COR-L47 (cell line): ENCODE results near the gene C1orf232.

Experiments
- DNase-seq: peaks from one replicate; lab custom pipeline; 2025; lab: John Stamatoyannopoulos, UW

Gene C1orf232

DNA sequence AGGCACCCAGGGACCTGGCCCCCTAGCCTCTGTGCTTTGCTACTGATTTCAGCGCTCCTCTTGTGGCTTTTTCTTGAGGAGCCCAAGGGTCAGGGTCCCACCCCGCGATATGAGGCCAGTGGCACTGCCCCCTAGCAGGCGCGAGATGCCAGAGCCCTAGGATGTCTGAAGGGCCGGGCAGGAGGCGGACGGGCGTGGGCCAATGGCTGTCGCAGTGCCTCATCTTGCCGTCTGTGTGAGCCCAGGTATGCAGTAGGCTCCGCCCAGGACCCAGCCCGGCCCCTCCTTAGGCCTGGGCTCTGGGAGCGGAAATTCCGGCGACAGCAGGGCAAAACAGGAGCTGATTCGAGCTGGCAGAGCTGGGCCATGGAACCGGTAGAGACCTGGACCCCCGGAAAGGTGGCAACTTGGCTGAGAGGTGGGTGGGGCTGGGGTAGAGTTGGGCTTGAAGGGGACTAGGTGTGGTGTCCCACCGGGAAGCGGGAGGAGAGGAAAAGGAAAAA, 8.5 kb upstream of the C1orf232 start, which contains the start of gene CNKSR1:
TSS of gene CNKSR1 (plus strand) at position 310 of the 503 bp plus-strand sequence. CDS start at position 367, 57 bp downstream.
- DNase-seq: no peak

DNA sequence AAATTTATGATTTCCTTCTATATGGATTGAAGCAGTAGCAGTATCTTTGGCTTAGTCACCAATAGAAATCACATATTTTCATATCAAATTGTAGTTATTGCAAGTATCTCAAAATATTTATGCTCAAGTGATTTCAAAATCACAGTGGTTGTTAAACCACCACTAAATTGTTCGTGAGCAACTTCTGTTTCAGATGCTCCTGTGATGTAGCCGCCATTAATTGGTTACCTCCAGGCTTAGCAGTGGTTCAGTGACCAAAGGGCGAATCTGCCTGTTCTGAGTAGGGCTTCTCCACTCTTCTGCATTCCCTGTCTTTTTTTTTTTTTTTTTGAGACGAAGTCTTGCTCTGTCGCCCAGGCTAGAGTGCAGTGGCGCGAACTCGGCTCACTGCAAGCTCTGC, 6.6 kb upstream of the C1orf232 start:
- DNase-seq: no peak

DNA sequence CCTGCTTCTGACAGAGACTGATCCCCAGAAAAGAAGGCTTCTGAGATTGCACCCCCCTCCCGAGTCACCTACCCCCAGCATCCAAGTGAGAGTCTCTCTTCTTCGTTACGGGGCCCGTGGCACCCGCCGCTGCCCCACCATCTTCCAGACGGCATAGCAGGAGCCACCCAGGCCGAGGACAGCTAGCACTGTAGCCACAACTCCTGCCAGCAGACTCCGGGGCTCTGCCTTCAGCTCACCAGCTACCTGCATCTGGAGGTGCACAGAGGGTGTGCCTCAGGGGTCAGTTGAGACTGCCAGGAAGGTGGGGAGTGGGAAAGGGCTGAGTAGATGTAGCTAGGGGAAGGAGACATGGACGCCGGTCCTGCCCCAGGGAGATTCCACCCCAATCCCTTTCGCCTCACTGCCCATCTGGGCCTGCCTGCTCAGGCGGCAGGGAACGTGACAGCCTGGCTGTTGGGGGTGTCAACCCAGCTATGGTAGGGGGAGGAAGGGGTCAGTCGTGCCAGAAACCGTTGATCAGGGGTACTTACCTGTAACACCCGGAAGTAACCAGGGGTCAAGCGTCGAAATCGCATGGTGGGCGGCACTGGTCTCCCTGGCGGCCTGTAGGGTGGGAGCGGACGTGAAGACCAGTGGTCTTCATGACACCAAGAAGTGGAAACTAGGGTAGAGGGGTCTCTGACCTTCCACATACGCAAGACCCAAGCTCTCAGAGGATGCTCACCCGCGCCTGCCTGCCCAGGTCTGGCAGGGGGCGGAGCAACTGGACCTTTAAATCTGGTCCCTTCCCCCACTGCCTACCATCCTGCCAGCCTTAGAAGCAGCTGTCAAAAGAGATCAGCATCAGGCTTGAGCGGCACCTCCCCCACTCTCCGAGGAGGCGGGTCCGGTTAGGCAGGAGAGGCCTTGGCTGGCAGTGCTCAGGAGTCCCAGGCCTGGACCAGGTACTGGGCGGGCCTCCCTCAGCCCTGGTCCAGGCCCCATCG, 2.6 kb upstream of the C1orf232 start, which contains the start of gene ZNF593OS:
TSS of gene ZNF593OS (minus strand) at position 749 of the 989 bp plus-strand sequence. CDS start at position 578, 171 bp downstream.
- DNase-seq: no peak

DNA sequence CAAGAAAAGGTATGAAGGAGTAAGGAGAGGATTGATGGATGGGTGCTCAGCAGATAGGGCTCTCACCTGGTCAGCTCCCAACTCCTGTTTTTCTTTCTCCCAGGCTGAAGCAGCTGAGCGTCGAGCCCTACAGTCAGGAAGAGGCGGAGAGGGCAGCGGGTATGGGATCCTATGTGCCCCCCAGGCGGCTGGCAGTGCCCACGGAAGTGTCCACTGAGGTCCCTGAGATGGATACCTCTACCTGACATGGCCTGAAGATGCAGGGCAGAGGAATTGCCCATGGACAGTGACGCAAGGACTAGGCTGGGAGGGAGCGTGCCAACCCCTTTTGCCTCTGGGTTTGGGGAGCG, 1.7 kb upstream of the C1orf232 start:
- DNase-seq: no peak

DNA sequence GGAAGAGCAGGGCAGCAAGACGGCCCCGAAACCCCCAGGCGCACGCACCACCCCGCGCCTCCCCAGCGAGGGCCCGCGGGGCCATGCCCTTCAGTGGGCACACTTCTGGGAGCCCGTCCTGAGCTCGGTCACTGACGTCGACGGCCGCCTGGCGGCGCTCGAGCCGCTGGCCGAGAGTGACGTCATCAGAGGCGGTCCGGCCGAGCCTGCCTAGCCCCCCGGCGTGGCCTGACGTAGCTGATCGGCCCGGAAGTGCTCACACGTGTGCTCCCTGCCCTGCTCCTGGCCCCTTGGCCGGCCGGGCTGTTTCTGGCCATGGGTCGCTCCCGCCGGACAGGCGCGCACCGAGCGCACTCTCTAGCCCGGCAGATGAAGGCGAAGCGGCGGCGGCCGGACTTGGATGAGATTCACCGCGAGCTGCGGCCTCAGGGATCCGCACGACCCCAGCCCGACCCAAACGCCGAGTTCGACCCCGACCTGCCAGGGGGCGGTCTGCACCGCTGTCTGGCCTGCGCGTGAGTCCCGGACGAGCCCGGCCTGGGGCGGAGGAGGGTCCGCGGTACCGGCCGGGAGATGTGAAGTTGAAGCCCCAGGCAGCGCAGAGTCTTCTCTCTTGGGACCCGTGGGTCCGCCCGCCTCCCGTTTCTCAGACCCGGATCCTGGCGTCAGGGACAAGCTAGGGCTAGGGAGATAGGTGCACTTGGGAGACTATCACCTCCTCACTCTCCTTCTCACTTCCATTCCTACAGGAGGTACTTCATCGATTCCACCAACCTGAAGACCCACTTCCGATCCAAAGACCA, 1.1 kb upstream of the C1orf232 start, which contains the start of gene ZNF593:
TSS of gene ZNF593 (plus strand) at position 240 of the 803 bp plus-strand sequence. CDS start at position 316, 76 bp downstream.
- peak; percentile 80 for DNase-seq

DNA sequence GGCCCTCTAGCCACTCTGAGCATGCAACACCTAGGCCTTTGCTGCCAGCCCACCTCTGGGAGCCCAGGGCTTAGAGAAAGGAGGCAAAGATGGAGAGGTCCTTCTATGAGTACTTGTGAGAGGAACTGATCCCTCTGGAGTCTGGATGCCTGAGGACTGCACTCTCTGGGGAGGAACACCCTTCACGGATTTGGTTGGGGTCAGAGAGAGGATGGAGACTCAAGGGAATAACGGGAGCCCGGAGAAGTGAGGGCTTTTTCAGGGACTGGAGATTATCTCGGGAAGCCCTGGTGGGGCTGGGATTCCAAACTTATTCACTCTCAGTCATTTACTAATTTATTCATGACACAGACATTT, 413 bp upstream of the C1orf232 start:
- DNase-seq: no peak

DNA sequence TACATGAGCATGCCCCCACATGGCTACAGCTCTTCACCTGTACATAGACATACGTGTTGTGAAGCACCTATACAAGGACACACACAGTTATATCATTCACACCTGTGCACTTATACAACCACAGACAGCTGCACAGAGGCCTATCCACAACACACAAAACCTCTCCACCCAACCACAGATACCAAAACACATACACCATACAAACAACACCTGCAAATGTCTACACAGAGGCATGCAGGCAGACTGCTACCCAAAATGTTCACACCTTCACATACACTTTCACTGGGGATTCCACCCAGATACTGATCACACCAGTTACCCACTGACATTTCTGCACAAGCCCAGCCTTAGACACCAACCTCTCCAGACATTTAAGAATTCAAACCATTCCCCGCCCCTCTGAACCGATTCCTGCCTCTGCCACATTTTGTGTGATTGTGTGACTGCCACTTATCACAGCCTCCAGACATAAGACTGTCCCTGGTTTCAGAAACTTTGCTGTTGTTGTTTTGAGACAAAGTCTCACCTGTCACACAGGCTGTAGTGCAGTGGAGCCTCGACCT, 2.0 kb downstream of the C1orf232 start:
- no peak for DNase-seq

DNA sequence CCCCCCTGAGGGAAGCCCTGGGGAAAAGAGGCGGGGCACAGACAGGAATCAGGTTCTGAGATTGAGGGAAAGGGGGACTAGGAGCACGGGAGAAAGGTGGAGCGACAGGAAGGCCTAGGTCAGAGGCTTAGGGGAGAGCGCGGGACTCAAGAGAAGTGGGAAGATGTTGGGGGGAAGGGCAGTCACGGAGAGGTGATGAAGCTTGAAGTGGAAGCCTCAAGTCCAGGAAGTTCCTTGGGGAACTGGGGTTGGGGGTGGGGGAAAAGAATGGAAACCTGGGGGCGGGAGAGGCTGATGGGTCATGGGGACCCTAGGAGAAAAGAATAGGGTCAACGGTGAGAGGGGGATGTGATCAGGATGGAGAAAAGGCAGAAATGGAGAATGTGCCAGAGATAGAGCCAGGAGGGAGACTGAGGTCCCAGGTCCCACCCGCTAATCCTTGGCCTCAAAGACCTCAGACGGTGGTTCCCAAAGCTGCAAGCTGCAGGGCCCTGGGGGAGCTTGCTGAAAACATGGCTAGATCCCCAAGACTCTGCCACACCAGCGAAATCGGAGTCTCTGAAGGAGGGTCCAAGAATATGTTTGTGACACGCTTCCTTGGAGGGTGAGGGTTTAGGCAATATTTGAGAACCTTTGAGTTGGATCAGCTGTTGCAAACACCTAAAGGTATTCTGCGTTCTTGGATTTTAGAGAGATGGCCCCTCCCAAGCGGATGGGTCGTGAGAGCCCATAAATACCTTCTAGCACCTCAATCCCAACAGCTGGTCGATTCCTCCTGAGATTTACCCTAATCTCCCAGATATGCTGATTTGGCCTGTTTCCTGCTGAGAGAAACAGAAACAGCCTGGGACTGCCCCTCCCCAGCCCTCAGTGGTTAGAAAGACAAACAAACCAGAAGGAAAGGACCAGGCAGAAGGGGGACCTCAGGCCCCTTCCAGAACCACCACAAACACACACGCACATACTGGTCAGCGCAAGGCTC, 3.6 kb downstream of the C1orf232 start:
- no peak for DNase-seq

DNA sequence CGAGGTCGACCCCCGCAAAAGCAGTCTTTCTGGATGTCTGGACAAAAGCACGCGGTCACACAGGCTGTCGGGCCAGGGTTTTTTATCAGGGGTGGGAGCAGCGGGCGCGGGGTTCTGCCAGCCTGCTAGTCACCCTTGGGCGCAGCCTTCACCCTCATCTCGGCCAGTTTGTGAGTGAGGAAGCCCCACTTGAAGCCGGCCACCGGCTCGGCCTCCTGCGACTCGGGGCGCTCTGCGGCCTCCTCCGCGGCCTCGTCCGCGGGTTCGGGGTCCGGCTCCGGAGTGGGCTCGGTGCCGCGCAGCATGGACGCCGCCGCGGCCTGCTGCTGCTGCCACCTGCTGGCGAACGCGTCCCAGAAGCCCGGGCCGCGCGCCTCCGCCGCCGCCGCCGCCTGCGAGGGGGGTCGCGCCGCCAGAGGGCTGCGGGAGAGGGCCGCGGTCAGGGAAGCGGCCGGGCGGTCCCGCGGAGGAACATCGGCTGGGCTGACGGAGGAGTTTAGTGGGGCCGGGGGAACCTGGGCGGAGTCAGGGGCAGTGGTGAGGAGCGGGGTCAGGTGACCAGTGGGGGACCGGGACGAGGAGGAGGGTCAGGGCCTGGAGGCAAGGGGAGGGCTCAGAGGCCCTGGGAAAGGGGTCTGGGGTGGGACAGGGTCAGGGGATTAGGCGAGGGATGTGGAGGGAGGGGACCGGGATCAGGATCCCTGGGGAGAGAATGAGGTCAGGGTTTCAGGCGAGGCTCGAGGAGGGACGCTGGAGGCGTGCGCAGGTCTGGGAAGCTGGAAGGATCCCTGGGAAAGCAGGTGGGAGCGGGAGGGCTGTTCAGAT, 4.5 kb downstream of the C1orf232 start:
- no peak for DNase-seq

DNA sequence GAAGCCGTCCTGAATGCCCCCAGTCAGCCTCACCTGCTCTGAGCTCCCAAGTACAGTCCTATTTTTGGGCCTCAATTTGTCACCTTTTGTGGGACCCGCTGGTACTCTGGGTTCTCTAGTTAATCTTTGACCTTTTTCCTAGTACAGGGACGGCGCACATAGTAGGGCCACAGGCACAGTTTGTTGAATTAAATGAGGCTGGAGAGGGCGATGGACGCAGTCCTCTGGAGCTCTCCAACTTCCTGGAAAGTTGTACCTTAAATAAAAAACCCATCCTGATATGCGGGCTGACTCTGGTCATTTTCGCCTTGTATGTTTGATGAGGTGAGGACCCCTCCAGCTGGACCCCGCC, 5.1 kb downstream of the C1orf232 start:
- no peak for DNase-seq

DNA sequence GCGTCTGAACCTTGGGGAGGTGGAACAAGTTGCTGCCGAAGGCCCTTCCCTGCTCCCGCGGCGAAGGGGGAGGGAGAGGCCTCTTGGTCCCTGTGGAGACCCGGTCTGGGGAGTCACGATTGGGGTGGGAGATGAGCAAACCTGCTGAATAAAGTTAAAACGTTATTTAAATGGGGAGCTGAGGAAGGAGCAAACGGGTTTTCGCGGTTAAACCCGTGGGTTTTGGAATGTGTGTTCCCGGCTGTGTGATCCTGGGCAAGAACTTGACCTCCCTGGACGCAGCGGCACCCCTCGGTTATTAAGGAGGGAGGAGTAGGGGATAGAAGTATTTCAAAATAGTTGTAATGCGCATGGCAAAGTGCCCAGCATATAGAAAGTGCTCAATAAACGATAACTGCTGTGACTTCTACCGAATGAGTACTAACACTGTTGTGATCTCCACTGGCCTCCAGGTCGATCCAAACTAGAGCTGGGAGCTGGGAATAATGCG, 6.5 kb downstream of the C1orf232 start:
- DNase-seq: no peak

DNA sequence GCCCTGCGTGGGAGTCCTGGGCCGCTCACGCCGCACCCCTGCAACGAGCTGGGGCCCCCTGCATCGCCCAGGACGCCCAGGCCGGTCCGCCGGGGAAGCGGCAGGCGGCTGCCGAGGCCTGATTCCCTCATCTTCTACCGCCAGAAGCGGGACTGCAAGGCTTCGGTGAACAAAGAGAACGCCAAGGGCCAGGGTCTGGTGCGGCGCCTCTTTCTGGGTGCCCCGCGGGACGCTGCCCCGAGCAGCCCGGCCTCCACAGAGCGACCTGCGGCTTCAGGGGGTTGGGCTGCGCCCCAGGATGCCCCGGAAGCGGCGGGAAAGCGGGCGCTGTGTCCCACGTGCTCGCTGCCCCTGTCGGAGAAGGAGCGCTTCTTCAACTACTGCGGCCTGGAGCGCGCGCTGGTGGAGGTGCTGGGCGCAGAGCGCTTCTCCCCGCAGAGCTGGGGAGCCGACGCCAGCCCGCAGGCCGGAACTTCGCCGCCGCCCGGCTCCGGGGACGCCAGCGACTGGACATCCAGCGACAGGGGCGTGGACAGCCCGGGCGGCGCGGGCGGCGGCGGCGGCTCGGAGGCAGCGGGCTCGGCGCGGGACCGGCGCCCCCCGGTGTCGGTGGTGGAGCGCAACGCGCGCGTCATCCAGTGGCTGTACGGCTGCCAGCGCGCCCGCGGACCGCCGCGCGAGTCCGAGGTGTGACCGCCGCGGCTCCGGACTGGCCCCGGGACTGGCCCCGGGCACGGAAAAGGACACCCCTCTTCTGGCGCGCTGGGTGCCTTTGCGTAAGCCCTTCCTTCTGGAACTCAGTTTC, 7.1 kb downstream of the C1orf232 start:
- DNase-seq: peak; percentile 79

DNA sequence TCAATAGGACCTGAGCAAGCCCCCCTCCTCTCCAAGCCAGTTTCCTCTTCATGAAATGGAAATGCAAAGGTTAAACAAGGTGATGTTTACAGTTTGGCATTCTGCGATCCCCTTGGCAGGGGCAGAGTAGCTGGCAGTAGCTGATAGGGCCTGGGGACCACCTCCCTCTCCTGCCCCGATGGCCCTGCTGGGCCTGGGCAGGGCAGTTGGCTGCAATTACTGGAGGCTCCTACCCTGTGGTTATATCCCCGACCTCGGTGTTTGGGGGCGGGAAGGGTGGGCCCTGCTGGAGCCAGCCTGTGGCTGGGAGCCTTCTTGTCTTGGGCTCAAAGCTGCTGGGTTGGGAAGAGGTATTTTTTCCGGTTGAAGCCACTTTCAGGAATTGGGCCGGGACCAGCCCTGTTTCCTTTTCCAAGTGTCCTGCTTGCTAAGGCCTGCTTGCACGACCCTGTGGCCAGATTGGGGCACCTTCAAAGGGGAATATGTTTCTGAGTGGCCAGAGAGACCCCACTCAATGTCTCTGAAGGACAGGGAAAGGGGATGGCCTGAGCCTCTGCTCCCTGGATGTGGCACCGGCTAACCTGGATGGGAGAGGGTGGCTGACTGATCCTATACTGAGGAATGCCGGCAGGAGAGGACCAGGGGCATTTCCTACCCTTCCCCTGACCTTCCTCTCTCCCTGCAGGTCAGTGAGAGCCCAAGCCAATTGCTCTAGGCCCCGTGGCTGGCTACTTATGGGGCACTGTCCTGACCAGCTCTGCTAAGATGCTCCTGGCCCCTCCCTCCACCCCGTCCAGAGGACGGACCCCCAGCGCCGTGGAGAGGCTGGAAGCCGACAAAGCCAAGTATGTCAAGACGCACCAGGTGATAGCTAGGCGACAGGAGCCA, 8.0 kb downstream of the C1orf232 start:
- no peak for DNase-seq

DNA sequence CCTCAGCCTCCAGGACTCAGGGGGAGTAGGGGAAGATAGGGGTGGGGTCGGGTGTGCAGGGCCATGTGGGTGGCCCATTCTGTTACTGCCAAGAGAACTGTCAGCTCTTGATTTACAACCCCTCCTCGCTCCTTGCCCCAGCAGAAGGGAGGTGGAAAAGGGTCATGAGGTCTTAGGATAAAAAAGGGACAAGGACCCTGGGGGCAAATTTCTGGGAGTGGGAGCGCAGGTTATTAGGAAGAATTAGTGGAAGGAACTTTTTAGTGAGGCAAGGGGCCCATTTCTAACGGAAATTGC, 9.1 kb downstream of the C1orf232 start:
- no peak for DNase-seq

DNA sequence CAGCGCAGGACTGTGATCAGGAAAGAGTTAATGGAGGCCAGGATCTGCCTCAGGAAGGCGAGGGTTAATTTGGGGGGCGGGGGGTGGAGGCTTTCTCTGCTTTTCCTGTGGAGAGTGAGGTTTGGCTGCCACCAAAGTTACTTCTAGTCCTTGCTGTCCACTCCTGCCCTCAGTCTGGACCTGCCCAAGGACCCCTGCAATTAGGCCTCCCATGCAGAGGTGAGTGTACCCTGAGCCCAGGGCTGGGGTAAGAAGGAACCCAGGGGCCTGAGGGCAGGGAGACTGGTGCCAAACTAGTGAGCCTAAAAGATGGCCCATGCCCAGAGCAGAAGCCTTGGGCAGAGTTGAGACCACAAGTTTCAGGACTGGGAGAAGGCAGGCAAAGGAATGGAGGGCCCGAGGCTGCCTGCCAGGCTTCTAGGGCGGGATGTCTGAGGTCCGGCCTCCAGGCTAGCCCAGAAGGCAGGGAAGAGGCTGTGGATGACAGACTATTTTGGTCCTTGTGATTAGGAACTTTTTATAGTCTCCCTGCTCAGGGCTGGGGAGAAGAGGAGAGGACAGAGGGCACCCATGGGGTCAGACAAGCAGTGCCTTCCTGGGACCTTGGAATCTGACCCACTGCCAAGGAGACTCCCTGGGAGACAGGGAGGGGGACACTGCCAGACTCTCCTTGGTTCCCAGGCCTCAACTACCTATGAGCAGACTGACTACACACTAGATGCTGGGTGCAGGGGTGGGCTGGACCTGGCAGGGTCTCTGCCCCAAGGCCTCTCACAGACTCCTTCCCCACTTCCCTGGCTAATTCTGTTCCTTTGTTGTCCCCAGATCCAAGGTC, 9.6 kb downstream of the C1orf232 start, which contains the start of gene FAM110D:
TSS of gene FAM110D (plus strand) at position 172 of the 835 bp plus-strand sequence. CDS start 2,213 bp downstream, outside the sequence.
- no peak for DNase-seq

DNA sequence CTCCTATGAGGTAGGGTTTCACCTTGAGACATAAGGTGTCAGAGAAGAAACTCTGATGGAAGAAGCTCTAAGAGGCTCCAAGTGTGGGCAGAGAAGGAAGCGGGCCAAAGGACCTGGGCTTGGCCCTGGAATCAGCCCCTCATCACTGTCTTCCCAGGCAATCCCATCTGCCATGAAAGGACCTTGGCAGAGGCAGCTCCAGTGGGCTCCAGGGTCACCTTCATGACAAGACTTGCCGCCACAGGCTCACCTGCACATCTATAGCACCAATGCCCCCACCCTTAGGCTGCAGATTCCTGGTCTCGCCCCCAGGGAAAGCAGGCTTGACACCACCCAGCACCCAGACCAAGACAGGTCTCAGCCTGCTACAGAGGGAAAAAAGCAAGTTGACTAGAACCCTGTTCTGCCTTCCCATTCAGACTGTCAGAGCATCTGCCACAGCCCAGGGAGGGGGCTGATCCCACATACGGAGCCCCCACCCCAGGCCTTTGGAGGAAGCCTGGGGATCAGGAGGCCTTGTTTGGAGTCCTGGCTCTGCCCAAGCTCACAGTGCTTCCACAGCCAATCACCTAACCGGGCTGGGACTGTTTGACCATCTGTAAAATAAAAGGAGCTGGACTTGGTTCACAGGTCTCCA, 10.4 kb downstream of the C1orf232 start:
- no peak for DNase-seq
